ENCODE data around the gene PROC. TPM values are rescaled to one million over a fixed set of nuclear protein-coding genes. Genes with fewer than 3 reads are reported as not detected.

PROC gene
- total and polyA plus RNA-seq, 2 of the 8 experiments (the other 6 are each of a cell fraction or from before 2014, with no cell fraction given), result 1.5 to 1.6 TPM

GRCh38 chr2:127469974-127470373 lies 51.7 kb downstream of the PROC start:
- Histone ChIP-seq H3K23ac (ENCODE audit: insufficient read length) (no peak overlapping the region), H3K4me1 (replicated peaks in 1 of 4; ENCODE audit: control insufficient read depth in 3 of 4, insufficient read depth in 4 of 4, low read length in 3 of 4) (no peaks in the 10 kb centered on the region), H3K79me2 (ENCODE audit: control insufficient read depth in 1 of 2, insufficient read depth in 2 of 2, low read length in 2 of 2) (no peaks in the 10 kb centered on the region), H3K18ac (ENCODE audit: extremely low read depth, low read length) (no peak overlapping the region), H3K79me1 (ENCODE audit: low read depth, low read length) (no peaks in the 10 kb centered on the region), H2AK5ac (ENCODE audit: low read depth, low read length) (no peak overlapping the region), H3K4me3 (ENCODE audit: extremely low read depth in 1 of 4, insufficient read depth in 2 of 4, low read depth in 3 of 4, low read length in 4 of 4) (no peak overlapping the region), H3K4me2 (ENCODE audit: insufficient read depth in 1 of 2, low read depth in 2 of 2, low read length in 2 of 2) (no peak overlapping the region), H3K9ac (replicated peaks in 1 of 4; ENCODE audit: extremely low read depth in 1 of 4, low read depth in 3 of 4, low read length in 3 of 4) (no peak overlapping the region), H2AFZ (ENCODE audit: low read length) (no peak overlapping the region), H4K91ac (replicated peaks; ENCODE audit: insufficient read length, low read length) (no peak overlapping the region), H3K36me3 (ENCODE audit: control insufficient read depth in 2 of 4, insufficient read depth in 4 of 4, low read length in 3 of 4) (no peaks in the 10 kb centered on the region; a peak in 1 of 8 replicates), H2BK120ac (replicated peaks; ENCODE audit: low read depth, low read length) (no peak overlapping the region), H4K5ac (ENCODE audit: insufficient read length, low read depth, low read length) (no peak overlapping the region), H3K23me2 (ENCODE audit: low read depth, low read length) (no peaks in the 10 kb centered on the region), H3K27me3 (replicated peaks in 1 of 4; ENCODE audit: control insufficient read depth in 3 of 4, extremely low read depth in 1 of 4, insufficient read depth in 3 of 4, low read length in 3 of 4) (no peaks in the 10 kb centered on the region), H3K4ac (replicated peaks; ENCODE audit: insufficient read length, low read depth, low read length) (no peak overlapping the region), H2BK15ac (ENCODE audit: low read length) (no peak overlapping the region), H3K27ac (ENCODE audit: low read depth, low read length) (no peak overlapping the region), H2BK20ac (ENCODE audit: low read length) (no peak overlapping the region), H4K20me1 (replicated peaks in 1 of 2; ENCODE audit: control insufficient read depth in 1 of 2, insufficient read depth in 2 of 2, low read length in 2 of 2) (no peaks in the 10 kb centered on the region), H2BK5ac (ENCODE audit: low read depth, low read length) (no peak overlapping the region), H3K14ac (ENCODE audit: insufficient read length) (no peak overlapping the region), H3K9me3 (ENCODE audit: insufficient read depth in 2 of 2, low read depth in 1 of 2, low read length in 1 of 2) (no peaks in the 10 kb centered on the region), H3K56ac (replicated peaks; ENCODE audit: insufficient read length, low read depth, low read length) (no peak overlapping the region), H2BK12ac (ENCODE audit: low read depth, low read length) (no peak overlapping the region), H4K8ac (ENCODE audit: extremely low read depth, insufficient read depth, low read length) (no peak overlapping the region)
- CTCF ChIA-PET (ENCODE audit: partially characterized antibody), result interaction anchor here (1.0 to 5.8 kb wide), 3 partner anchors 10 to 135 kb away, joined by 3 to 54 read pairs (median 28); no protein-coding TSS in a partner anchor
- TF ChIP-seq HDAC2 (IDR thresholded peaks at IDR 0.05; ENCODE audit: borderline replicate concordance in 1 of 2, low read depth in 2 of 2, low read length in 2 of 2) (no peak), SUZ12 (IDR thresholded peaks at IDR 0.05; ENCODE audit: low read length) (no peak), SP2 (IDR thresholded peaks at IDR 0.05; ENCODE audit: low read length) (no peak), JUN (IDR thresholded peaks at IDR 0.05; ENCODE audit: low read depth, low read length) (no peak), CTBP2 (IDR thresholded peaks at IDR 0.05; ENCODE audit: borderline replicate concordance, insufficient read depth, insufficient read length, low read length) (no peak), GTF2F1 (IDR thresholded peaks at IDR 0.05; ENCODE audit: borderline replicate concordance, low read depth, low read length) (no peak), HDAC6 (IDR thresholded peaks at IDR 0.05; ENCODE audit: low read depth, low read length) (no peak), TBP (IDR thresholded peaks at IDR 0.05; ENCODE audit: low read depth, low read length) (no peak), CHD1 (IDR thresholded peaks at IDR 0.05; ENCODE audit: low read depth, low read length) (no peak)
- TF ChIP-seq, protein P1, sequence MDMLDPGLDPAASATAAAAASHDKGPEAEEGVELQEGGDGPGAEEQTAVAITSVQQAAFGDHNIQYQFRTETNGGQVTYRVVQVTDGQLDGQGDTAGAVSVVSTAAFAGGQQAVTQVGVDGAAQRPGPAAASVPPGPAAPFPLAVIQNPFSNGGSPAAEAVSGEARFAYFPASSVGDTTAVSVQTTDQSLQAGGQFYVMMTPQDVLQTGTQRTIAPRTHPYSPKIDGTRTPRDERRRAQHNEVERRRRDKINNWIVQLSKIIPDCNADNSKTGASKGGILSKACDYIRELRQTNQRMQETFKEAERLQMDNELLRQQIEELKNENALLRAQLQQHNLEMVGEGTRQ (IDR thresholded peaks at IDR 0.05; ENCODE audit: low read length), result no peak
- FAIRE-seq (no peak), DNase-seq (ENCODE audit: low read depth in 1 of 2, low spot score in 2 of 2) (no peak)
- POLR2A ChIA-PET (ENCODE audit: partially characterized antibody), result no interaction called here
- WGBS, 2 experiments (ENCODE audit: extremely low coverage in 1 of 2, insufficient coverage in 1 of 2, insufficient read length in 1 of 2, insufficient replicate concordance in 2 of 2, low coverage in 1 of 2, low lambda C conversion rate in 2 of 2, missing lambda C conversion rate in 1 of 2), result 89% methylated on average over 2 of the region's 2 CpGs; no CpG with 5 or more reads in 1 of the 2 experiments
